ENCODE measurements around the gene TAX1BP3. TPM values are rescaled to one million over a fixed set of nuclear protein-coding genes. Genes with fewer than 3 reads are reported as not detected.

TAX1BP3 gene
- total and polyA plus RNA-seq, 2 of the 13 experiments (the other 11 are each of a cell fraction or from before 2014, with no cell fraction given): 16.7 to 45.1 TPM

DNA sequence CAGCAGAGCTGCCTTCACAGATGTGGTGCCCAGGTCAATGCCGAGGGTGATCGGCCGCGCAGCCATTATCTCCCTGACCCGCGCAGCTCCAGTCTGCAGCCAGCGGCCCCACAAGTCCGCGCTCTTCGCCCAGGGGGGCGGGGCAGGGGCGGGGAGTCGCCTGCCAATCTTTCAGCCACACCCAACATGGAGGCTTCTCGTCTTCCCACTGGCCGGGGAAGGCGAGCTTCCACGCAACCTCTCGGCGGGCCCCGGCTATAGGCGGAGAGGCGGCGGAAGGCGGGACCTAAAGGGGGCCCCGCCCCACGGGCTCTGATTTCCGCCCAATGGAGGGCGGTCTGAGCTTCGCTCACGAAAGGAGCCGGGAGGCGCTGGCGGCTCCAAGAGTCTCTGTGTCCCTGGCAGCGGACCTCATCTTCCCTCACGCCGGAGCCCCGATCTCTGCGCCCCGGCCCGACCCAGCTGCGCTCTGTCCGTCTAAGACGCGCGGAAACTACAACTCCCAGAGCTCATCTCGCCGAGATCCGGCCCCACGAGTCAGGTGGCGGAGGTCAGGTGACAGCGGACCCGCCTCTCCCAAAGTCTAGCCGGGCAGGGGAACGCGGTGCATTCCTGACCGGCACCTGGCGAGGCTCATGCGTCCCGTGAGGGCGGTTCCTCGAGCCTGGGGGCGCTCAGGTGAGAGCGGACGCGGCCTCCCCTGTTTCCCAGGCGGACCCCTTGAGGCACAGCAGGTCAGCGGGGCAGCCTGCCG, 32.0 kb downstream of the TAX1BP3 start, which contains the start of the genes CTNS and SHPK (continued):
- 0 out of 2 replicates have a peak, but pooled peaks have one; percentile 41 for TF ChIP-seq ZNF724P (CRISPR knock-in tag; IDR thresholded peaks at IDR 0.05; ENCODE audit: borderline replicate concordance)
- TF ChIP-seq TSC22D2 (CRISPR knock-in tag; IDR thresholded peaks at IDR 0.05; ENCODE audit: borderline replicate concordance): peak; percentile 69; the same call in 1 of the 2 replicates
- TF ChIP-seq HOXD1 (CRISPR knock-in tag; IDR thresholded peaks at IDR 0.05): peak; percentile 76; the same call in 1 of the 2 replicates
- peak; percentile 83 for TF ChIP-seq KMT2A (CRISPR knock-in tag; IDR thresholded peaks at IDR 0.05)
- TF ChIP-seq ZNF563 (CRISPR knock-in tag; IDR thresholded peaks at IDR 0.05): peak; percentile 22; the same call in 1 of the 2 replicates
- TF ChIP-seq ZNF101 (CRISPR knock-in tag; IDR thresholded peaks at IDR 0.05; ENCODE audit: borderline replicate concordance, low read depth): no peak
- TF ChIP-seq, protein P1, sequence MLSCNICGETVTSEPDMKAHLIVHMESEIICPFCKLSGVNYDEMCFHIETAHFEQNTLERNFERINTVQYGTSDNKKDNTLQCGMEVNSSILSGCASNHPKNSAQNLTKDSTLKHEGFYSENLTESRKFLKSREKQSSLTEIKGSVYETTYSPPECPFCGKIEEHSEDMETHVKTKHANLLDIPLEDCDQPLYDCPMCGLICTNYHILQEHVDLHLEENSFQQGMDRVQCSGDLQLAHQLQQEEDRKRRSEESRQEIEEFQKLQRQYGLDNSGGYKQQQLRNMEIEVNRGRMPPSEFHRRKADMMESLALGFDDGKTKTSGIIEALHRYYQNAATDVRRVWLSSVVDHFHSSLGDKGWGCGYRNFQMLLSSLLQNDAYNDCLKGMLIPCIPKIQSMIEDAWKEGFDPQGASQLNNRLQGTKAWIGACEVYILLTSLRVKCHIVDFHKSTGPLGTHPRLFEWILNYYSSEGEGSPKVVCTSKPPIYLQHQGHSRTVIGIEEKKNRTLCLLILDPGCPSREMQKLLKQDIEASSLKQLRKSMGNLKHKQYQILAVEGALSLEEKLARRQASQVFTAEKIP (CRISPR knock-in tag; IDR thresholded peaks at IDR 0.05; ENCODE audit: borderline replicate concordance): no peak
- TF ChIP-seq DNMT1 (CRISPR knock-in tag; IDR thresholded peaks at IDR 0.05): no peak
- TF ChIP-seq, protein P2, sequence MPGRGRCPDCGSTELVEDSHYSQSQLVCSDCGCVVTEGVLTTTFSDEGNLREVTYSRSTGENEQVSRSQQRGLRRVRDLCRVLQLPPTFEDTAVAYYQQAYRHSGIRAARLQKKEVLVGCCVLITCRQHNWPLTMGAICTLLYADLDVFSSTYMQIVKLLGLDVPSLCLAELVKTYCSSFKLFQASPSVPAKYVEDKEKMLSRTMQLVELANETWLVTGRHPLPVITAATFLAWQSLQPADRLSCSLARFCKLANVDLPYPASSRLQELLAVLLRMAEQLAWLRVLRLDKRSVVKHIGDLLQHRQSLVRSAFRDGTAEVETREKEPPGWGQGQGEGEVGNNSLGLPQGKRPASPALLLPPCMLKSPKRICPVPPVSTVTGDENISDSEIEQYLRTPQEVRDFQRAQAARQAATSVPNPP (CRISPR knock-in tag; IDR thresholded peaks at IDR 0.05): no peak
- TF ChIP-seq, protein P3, sequence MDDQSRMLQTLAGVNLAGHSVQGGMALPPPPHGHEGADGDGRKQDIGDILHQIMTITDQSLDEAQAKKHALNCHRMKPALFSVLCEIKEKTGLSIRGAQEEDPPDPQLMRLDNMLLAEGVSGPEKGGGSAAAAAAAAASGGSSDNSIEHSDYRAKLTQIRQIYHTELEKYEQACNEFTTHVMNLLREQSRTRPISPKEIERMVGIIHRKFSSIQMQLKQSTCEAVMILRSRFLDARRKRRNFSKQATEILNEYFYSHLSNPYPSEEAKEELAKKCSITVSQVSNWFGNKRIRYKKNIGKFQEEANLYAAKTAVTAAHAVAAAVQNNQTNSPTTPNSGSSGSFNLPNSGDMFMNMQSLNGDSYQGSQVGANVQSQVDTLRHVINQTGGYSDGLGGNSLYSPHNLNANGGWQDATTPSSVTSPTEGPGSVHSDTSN (CRISPR knock-in tag; IDR thresholded peaks at IDR 0.05; ENCODE audit: borderline replicate concordance): no peak
- TF ChIP-seq, protein P4, sequence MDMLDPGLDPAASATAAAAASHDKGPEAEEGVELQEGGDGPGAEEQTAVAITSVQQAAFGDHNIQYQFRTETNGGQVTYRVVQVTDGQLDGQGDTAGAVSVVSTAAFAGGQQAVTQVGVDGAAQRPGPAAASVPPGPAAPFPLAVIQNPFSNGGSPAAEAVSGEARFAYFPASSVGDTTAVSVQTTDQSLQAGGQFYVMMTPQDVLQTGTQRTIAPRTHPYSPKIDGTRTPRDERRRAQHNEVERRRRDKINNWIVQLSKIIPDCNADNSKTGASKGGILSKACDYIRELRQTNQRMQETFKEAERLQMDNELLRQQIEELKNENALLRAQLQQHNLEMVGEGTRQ (IDR thresholded peaks at IDR 0.05; ENCODE audit: low read depth, low read length): peak; percentile 98
- TF ChIP-seq, protein P4 (CRISPR knock-in tag; IDR thresholded peaks at IDR 0.05; ENCODE audit: borderline replicate concordance): peak; percentile 99; the same call in 1 of the 2 replicates
- no peak for TF ChIP-seq ZNF30 (CRISPR knock-in tag; IDR thresholded peaks at IDR 0.05)
- TF ChIP-seq, protein P5, sequence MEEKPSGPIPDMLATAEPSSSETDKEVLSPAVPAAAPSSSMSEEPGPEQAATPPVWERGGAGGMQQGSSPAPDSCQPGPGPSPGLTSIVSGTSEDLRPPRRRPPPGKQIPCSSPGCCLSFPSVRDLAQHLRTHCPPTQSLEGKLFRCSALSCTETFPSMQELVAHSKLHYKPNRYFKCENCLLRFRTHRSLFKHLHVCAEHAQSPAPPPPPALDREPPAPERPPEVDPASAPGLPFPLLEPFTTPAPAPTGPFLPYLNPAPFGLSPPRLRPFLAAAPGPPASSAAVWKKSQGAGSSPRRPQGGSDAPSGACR (CRISPR knock-in tag; IDR thresholded peaks at IDR 0.05): peak; percentile 76
- TF ChIP-seq ZNF660 (CRISPR knock-in tag; IDR thresholded peaks at IDR 0.05; ENCODE audit: borderline replicate concordance, low read depth): no peak
- TF ChIP-seq MAFG (CRISPR knock-in tag; IDR thresholded peaks at IDR 0.05): no peak
- no peak for TF ChIP-seq NFE2L1 (CRISPR knock-in tag; IDR thresholded peaks at IDR 0.05; ENCODE audit: borderline replicate concordance)
- peak; percentile 32; the same call in 1 of the 2 replicates for TF ChIP-seq FOXA3 (CRISPR knock-in tag; IDR thresholded peaks at IDR 0.05)
- TF ChIP-seq, protein P6, sequence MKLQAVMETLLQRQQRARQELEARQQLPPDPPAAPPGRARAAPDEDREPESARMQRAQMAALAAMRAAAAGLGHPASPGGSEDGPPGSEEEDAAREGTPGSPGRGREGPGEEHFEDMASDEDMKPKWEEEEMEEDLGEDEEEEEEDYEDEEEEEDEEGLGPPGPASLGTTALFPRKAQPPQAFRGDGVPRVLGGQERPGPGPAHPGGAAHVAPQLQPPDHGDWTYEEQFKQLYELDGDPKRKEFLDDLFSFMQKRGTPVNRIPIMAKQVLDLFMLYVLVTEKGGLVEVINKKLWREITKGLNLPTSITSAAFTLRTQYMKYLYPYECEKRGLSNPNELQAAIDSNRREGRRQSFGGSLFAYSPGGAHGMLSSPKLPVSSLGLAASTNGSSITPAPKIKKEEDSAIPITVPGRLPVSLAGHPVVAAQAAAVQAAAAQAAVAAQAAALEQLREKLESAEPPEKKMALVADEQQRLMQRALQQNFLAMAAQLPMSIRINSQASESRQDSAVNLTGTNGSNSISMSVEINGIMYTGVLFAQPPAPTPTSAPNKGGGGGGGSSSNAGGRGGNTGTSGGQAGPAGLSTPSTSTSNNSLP (IDR thresholded peaks at IDR 0.05; ENCODE audit: low read depth, low read length): no peak
